ENCODE measurements around the gene F13A1. TPM values are rescaled to one million over a fixed set of nuclear protein-coding genes. Genes with fewer than 3 reads are reported as not detected.

F13A1 gene
- total RNA-seq, 3 donors from 2014 or later (not counting 1 experiment from before 2014, with no cell fraction given) = 6.6 to 32.5 (median 16.1) TPM

DNA sequence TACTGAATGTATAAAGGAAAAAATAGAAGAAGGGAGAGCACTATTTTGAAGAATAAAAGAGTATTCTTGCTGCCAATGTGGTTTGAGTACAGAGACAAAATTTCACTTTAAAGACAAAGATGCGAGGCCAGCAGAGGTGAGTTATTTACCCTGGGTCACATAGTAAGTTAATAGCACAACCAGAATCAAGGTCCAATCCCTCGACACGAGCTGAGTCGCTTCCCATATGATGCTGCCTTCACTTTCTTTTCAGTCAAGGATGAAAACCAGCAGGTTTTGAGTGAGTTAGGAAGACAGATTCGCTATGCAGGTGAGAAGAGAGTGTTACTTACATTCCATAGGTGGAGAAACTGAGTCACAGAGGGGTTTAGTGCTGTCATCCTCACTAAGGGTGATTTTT, 75.8 kb downstream of the F13A1 start:
- TF ChIP-seq, protein P1, sequence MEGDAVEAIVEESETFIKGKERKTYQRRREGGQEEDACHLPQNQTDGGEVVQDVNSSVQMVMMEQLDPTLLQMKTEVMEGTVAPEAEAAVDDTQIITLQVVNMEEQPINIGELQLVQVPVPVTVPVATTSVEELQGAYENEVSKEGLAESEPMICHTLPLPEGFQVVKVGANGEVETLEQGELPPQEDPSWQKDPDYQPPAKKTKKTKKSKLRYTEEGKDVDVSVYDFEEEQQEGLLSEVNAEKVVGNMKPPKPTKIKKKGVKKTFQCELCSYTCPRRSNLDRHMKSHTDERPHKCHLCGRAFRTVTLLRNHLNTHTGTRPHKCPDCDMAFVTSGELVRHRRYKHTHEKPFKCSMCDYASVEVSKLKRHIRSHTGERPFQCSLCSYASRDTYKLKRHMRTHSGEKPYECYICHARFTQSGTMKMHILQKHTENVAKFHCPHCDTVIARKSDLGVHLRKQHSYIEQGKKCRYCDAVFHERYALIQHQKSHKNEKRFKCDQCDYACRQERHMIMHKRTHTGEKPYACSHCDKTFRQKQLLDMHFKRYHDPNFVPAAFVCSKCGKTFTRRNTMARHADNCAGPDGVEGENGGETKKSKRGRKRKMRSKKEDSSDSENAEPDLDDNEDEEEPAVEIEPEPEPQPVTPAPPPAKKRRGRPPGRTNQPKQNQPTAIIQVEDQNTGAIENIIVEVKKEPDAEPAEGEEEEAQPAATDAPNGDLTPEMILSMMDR (IDR thresholded peaks at IDR 0.05) = no peak
- H3K4me3 ChIP-seq (ENCODE audit: low read length) = no peak overlapping the region
- H3K27me3 Mint-ChIP-seq (ENCODE audit: low read depth in 2 of 2) = peaks cover 21 to 43% of the 10 kb centered on the region in 2 donors
- peaks cover 4 to 8% of the 10 kb centered on the region in 2 donors for H3K4me1 Mint-ChIP-seq
- intact Hi-C loops (cut with micrococcal nuclease) = no loop called here
- no peak overlapping the region for H3K4me3 Mint-ChIP-seq
- ATAC-seq = no peak
- no peak overlapping the region for H3K27ac ChIP-seq (ENCODE audit: low read length)
- no peaks in the 10 kb centered on the region for H3K4me1 ChIP-seq (ENCODE audit: control insufficient read depth, insufficient read depth, low read length)
- H3K9me3 ChIP-seq (ENCODE audit: control insufficient read depth, insufficient read depth, low read length) = no peaks in the 10 kb centered on the region
- peaks cover 2% of the 10 kb centered on the region for H3K27me3 ChIP-seq (ENCODE audit: control insufficient read depth, insufficient read depth, low read length)
- DNase-seq = no peak
- H3K27ac Mint-ChIP-seq = no peak overlapping the region
- 86% methylated on average over 5 of the region's 5 CpGs for WGBS (ENCODE audit: insufficient coverage)
- no peaks in the 10 kb centered on the region for H3K36me3 ChIP-seq (ENCODE audit: control insufficient read depth, insufficient read depth, low read length)
- peaks cover 4 to 5% of the 10 kb centered on the region in 2 donors for H3K9me3 Mint-ChIP-seq
- H3K36me3 Mint-ChIP-seq = no peaks in the 10 kb centered on the region

GRCh38 chr6:6243846-6244245, 76.6 kb downstream of the F13A1 start:
- Mint-ChIP-seq H3K27me3 (ENCODE audit: low read depth in 2 of 2) (peaks cover 22 to 45% of the 10 kb centered on the region in 2 donors), H3K36me3 (no peaks in the 10 kb centered on the region), H3K27ac (no peak overlapping the region), H3K9me3 (peaks cover 4 to 5% of the 10 kb centered on the region in 2 donors), H3K4me3 (no peak overlapping the region), H3K4me1 (peaks cover 4 to 8% of the 10 kb centered on the region in 2 donors)
- no peaks in the 10 kb centered on the region for H3K4me1 ChIP-seq (ENCODE audit: control insufficient read depth, insufficient read depth, low read length)
- H3K36me3 ChIP-seq (ENCODE audit: control insufficient read depth, insufficient read depth, low read length) = no peaks in the 10 kb centered on the region
- intact Hi-C loops (cut with micrococcal nuclease) = no loop called here
- ATAC-seq (no peak), DNase-seq (no peak)
- peaks cover 2% of the 10 kb centered on the region for H3K27me3 ChIP-seq (ENCODE audit: control insufficient read depth, insufficient read depth, low read length)
- no peak overlapping the region for H3K27ac ChIP-seq (ENCODE audit: low read length)
- TF ChIP-seq, protein P1 (IDR thresholded peaks at IDR 0.05) = no peak
- no peak overlapping the region for H3K4me3 ChIP-seq (ENCODE audit: low read length)
- 89% methylated on average over 7 of the region's 7 CpGs for WGBS (ENCODE audit: insufficient coverage)
- H3K9me3 ChIP-seq (ENCODE audit: control insufficient read depth, insufficient read depth, low read length) = no peaks in the 10 kb centered on the region

DNA sequence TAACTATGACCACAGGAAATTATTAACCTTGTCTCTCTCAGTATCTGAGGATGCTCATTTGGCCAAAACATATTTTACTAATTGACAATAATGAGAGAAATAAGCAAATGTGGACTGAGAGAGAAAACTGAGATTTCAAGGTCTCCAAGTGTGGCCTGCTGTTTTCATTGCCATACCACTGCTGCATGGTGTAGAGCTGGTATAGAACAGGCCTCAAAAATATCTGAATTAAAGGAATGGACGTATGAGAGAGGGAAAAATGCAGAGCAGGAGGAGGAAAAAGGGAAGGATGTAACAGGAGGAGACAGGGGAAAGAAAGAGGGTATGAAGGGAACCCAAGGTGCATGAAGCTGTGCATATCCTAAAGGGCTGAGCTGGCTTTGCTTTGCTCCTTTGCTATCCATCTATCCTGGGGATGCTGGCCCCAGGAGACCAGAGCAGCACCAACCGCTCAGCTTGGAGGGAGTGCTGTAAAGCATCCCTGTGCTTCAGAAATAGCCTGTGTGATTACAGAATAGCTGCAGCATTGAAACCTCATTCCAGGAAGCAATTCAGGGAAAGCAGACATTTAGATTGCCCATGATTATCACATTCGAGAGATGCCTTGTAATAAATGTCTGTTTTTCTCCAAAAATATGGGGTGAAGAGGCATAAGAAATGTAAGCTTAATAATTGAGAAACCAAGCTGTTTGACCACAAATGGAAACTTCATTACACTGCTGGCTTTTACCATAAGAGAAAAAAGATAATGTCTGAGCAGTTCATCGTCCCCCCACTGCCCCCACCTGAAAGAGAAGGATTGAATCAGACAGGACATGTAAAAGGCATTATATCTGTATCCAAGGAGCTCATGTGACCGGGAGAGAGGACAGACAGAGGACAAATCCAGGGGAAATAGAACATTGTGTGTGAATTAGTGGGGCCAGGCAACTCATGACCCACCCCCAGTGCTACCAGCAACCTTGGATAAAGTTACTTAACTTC, 80.6 kb downstream of the F13A1 start:
- no peak for ATAC-seq
- H3K9me3 ChIP-seq (ENCODE audit: control insufficient read depth, insufficient read depth, low read length) = no peaks in the 10 kb centered on the region
- H3K36me3 ChIP-seq (ENCODE audit: control insufficient read depth, insufficient read depth, low read length) = no peaks in the 10 kb centered on the region
- no peaks in the 10 kb centered on the region for H3K4me1 Mint-ChIP-seq
- DNase-seq = no peak
- no peak overlapping the region for H3K4me3 ChIP-seq (ENCODE audit: low read length)
- TF ChIP-seq, protein P1 (IDR thresholded peaks at IDR 0.05) = no peak
- H3K27ac Mint-ChIP-seq = no peak overlapping the region
- WGBS (ENCODE audit: insufficient coverage) = 48% methylated on average over 5 of the region's 5 CpGs
- H3K27me3 ChIP-seq (ENCODE audit: control insufficient read depth, insufficient read depth, low read length) = peaks cover 2% of the 10 kb centered on the region
- H3K4me3 Mint-ChIP-seq = no peak overlapping the region
- intact Hi-C loops (cut with micrococcal nuclease) = no loop called here
- H3K27me3 Mint-ChIP-seq (ENCODE audit: low read depth in 2 of 2) = peaks cover 28 to 51% of the 10 kb centered on the region in 2 donors
- H3K9me3 Mint-ChIP-seq = peaks cover 4 to 5% of the 10 kb centered on the region in 2 donors
- no peaks in the 10 kb centered on the region for H3K4me1 ChIP-seq (ENCODE audit: control insufficient read depth, insufficient read depth, low read length)
- no peaks in the 10 kb centered on the region for H3K36me3 Mint-ChIP-seq
- no peak overlapping the region for H3K27ac ChIP-seq (ENCODE audit: low read length)
